CD8-positive, alpha-beta memory T cell (primary cell): ENCODE measurements around the gene GRID1. TPM values are rescaled to one million over a fixed set of nuclear protein-coding genes. Genes with fewer than 3 reads are reported as not detected.

ENCODE experiments used
- CTCF ChIA-PET: fragments of 350-600 bp; sonication (Branson Sonifier 250); formaldehyde crosslinking; loops from one replicate; lab custom pipeline; 2021; ENCODE audit warnings: antibody characterized with exemption; lab: Charles Lee
- POLR2A ChIA-PET: fragments of 350-600 bp; sonication (Branson Sonifier 250); formaldehyde crosslinking; loops from one replicate; lab custom pipeline; 2021; ENCODE audit warnings: antibody characterized with exemption; lab: Charles Lee
- DNase-seq, 5 donors: peaks; one replicate each; pipeline versions ENCODE4 v3.0.0 to v3.0.0-alpha.2; 2020 to 2022; ENCODE audit warnings: mixed read lengths in 1 of 5
- H3K27ac ChIP-seq: one replicate; pipeline ENCODE4 v1.7.0; 2013; ENCODE audit warnings: low read depth, mild to moderate bottlenecking, low read length, moderate library complexity
- H3K27me3 ChIP-seq: 2 replicates; pipeline ENCODE4 v1.7.0; 2013; ENCODE audit warnings: low read length, mild to moderate bottlenecking; ENCODE audit not compliant: insufficient read depth, poor library complexity, severe bottlenecking
- H3K36me3 ChIP-seq: 2 replicates; pipeline ENCODE4 v1.7.0; 2013; ENCODE audit warnings: mild to moderate bottlenecking, low read length, moderate library complexity; ENCODE audit not compliant: insufficient read depth
- H3K4me1 ChIP-seq: 2 replicates; pipeline ENCODE4 v1.7.0; 2013; ENCODE audit warnings: mild to moderate bottlenecking, low read length, moderate library complexity; ENCODE audit not compliant: insufficient read depth
- H3K4me3 ChIP-seq: 2 replicates; pipeline ENCODE4 v1.7.0; 2013; ENCODE audit warnings: mild to moderate bottlenecking, low read length
- H3K9me3 ChIP-seq: 2 replicates; pipeline ENCODE4 v1.7.0; 2013; ENCODE audit warnings: mild to moderate bottlenecking, low read length
- H3K27ac Mint-ChIP-seq, 8 donors: one replicate each; pipeline ENCODE4 v1.8.0; 2020 to 2021; ENCODE audit warnings: mixed read lengths in 8 of 8, mild to moderate bottlenecking in 6 of 8, inconsistent platforms in 3 of 8, moderate library complexity in 3 of 8
- H3K27me3 Mint-ChIP-seq, 2 donors: one replicate each; pipeline ENCODE4 v1.8.0; 2020 to 2021; ENCODE audit warnings: mixed read lengths in 2 of 2, mild to moderate bottlenecking in 1 of 2, moderate library complexity in 1 of 2
- H3K36me3 Mint-ChIP-seq, 3 donors: one replicate each; pipeline ENCODE4 v1.8.0; 2020 to 2021; ENCODE audit warnings: mixed read lengths in 3 of 3, inconsistent platforms in 1 of 3, mild to moderate bottlenecking in 1 of 3
- H3K4me1 Mint-ChIP-seq, 3 donors: one replicate each; pipeline ENCODE4 v1.8.0; 2020 to 2021; ENCODE audit warnings: mixed read lengths in 3 of 3, inconsistent platforms in 1 of 3, mild to moderate bottlenecking in 1 of 3
- H3K4me3 Mint-ChIP-seq, 7 donors: one replicate each; pipeline ENCODE4 v1.8.0; 2020 to 2021; ENCODE audit warnings: mixed read lengths in 7 of 7, mild to moderate bottlenecking in 6 of 7, moderate library complexity in 4 of 7, inconsistent platforms in 2 of 7
- H3K9me3 Mint-ChIP-seq, 5 donors: one replicate each; pipeline ENCODE4 v1.8.0; 2020 to 2022; ENCODE audit warnings: mixed read lengths in 5 of 5, mild to moderate bottlenecking in 3 of 5, moderate library complexity in 2 of 5, inconsistent platforms in 1 of 5
- polyA plus RNA-seq: library from polyadenylated mRNA; unstranded; fragments of 300-500 nt; fragmentation: Illumina TruSeq; gene quantifications from one replicate; pipeline ENCODE4 v1.2.3, GENCODE V29; 2021
- total RNA-seq, 2 experiments: library from RNA; stranded (reverse); gene quantifications; one replicate each; pipeline ENCODE4 v1.2.3, GENCODE V29; 2021

Gene GRID1
- total and polyA plus RNA-seq, 3 experiments from 2014 or later = not detected

- POLR2A ChIA-PET = no interaction called here
- no peak overlapping the region for H3K27ac ChIP-seq
Observed at GRCh38 chr10:85795460-85795859, 571.1 kb downstream of the GRID1 start.

DNA sequence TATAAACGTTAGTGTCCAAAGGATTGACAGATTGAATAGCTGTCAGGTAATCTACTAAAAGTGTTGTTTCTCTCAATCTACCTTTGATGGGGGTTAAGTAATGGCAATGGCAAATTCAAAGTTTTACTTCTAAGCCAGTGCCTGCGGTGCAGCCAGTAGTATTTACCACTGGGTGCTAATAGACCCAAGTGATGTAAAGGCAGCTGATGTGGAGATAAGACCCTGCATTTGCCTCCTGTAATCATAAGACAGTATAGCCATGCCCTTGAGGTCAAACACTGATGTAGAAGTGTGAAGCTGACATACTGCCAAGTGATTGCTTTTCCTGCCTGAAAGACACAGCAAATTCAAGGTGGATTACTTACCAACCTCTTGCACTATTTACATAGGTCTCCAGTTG is 572.0 kb downstream of the GRID1 start:
- Mint-ChIP-seq H3K4me1 (peaks cover 0 to 2% (median 0%) of the 10 kb centered on the region in 3 donors), H3K27ac (no peak overlapping the region), H3K27me3 (peaks cover 3 to 23% of the 10 kb centered on the region in 2 donors), H3K9me3 (peaks cover 0 to 3% (median 0%) of the 10 kb centered on the region in 5 donors), H3K36me3 (no peaks in the 10 kb centered on the region), H3K4me3 (no peak overlapping the region)
- Histone ChIP-seq H3K36me3 (no peaks in the 10 kb centered on the region), H3K9me3 (no peaks in the 10 kb centered on the region), H3K27me3 (no peaks in the 10 kb centered on the region), H3K27ac (no peak overlapping the region), H3K4me3 (no peak overlapping the region), H3K4me1 (no peaks in the 10 kb centered on the region)
- no peak for DNase-seq
- ChIA-PET POLR2A (no interaction called here), CTCF (no interaction called here)

More at GRCh38 chr10:85795460-85795859, 571.1 kb downstream of the GRID1 start:
- H3K27me3 ChIP-seq = no peaks in the 10 kb centered on the region
- Mint-ChIP-seq H3K36me3 (no peaks in the 10 kb centered on the region), H3K27ac (peak overlapping the region in 1 of 8 donors; percentile 79), H3K27me3 (peaks cover 6 to 29% of the 10 kb centered on the region in 2 donors), H3K4me1 (peaks cover 0 to 2% (median 0%) of the 10 kb centered on the region in 3 donors), H3K9me3 (peaks cover 0 to 3% (median 0%) of the 10 kb centered on the region in 5 donors), H3K4me3 (no peak overlapping the region)
- no peaks in the 10 kb centered on the region for H3K4me1 ChIP-seq
- no peak overlapping the region for H3K4me3 ChIP-seq
- CTCF ChIA-PET = no interaction called here
- DNase-seq = no peak
- H3K36me3 ChIP-seq = no peaks in the 10 kb centered on the region
- H3K9me3 ChIP-seq = no peaks in the 10 kb centered on the region

- no peaks in the 10 kb centered on the region for H3K36me3 ChIP-seq
- no peak overlapping the region for H3K27ac ChIP-seq
- H3K9me3 ChIP-seq = no peaks in the 10 kb centered on the region
- H3K27me3 ChIP-seq = no peaks in the 10 kb centered on the region
- no peak overlapping the region for H3K4me3 Mint-ChIP-seq
- no peaks in the 10 kb centered on the region for H3K9me3 Mint-ChIP-seq
- H3K4me1 Mint-ChIP-seq = peaks cover 0 to 2% (median 0%) of the 10 kb centered on the region in 3 donors
- H3K36me3 Mint-ChIP-seq = no peaks in the 10 kb centered on the region
- POLR2A ChIA-PET = no interaction called here
- CTCF ChIA-PET = no interaction called here
- peaks cover 0 to 5% of the 10 kb centered on the region in 2 donors for H3K27me3 Mint-ChIP-seq
- no peak for DNase-seq
- H3K4me1 ChIP-seq = no peaks in the 10 kb centered on the region
- no peak overlapping the region for H3K4me3 ChIP-seq
- H3K27ac Mint-ChIP-seq = no peak overlapping the region
Observed at GRCh38 chr10:85792533-85792858, 574.1 kb downstream of the GRID1 start.

DNA sequence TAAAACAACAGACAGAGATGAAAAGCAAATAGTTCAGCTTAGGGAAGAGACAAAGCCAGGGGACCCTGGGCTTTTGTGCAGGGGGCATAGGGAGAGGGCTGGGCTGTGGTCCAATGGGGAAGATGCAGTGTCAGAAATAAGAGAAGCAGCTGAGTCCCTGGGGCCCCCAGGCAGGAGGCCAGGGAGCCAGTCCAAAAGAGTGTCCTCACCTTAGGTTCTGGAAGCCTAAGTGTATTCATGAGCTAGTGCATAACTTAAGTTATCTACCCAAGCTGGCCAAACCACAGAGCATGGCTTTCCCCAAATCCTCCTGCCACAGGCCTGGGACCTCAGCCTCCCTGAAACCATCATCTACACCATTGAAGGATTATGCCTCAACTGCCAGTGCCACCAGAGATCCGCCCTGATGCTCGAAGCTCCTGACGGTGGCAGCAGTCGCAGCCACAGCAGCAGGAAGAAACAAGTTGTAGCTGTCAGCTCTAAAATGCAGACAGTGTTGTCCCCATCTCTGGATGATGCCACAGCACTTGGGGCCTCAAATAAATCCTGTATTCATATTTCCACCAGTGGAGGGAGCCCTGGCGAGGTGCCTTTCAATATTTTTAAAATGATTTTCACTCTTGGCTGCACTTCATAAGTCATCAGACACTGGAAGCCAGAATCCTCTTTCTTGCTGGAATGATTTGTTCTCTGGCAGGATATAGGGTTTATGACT is 574.6 kb downstream of the GRID1 start:
- no peak overlapping the region for H3K27ac Mint-ChIP-seq
- DNase-seq = no peak
- Histone ChIP-seq H3K27me3 (no peaks in the 10 kb centered on the region), H3K9me3 (no peaks in the 10 kb centered on the region), H3K36me3 (no peaks in the 10 kb centered on the region), H3K27ac (no peak overlapping the region), H3K4me1 (no peaks in the 10 kb centered on the region), H3K4me3 (no peak overlapping the region)
- POLR2A ChIA-PET = no interaction called here
- H3K4me1 Mint-ChIP-seq = peaks cover 0 to 2% (median 0%) of the 10 kb centered on the region in 3 donors
- peaks cover 0 to 5% of the 10 kb centered on the region in 2 donors for H3K27me3 Mint-ChIP-seq
- CTCF ChIA-PET = no interaction called here
- H3K36me3 Mint-ChIP-seq = no peaks in the 10 kb centered on the region
- H3K9me3 Mint-ChIP-seq = no peaks in the 10 kb centered on the region
- H3K4me3 Mint-ChIP-seq = no peak overlapping the region

- Mint-ChIP-seq H3K9me3 (no peaks in the 10 kb centered on the region), H3K36me3 (no peaks in the 10 kb centered on the region)
Observed at GRCh38 chr10:85789982-85790789, 576.4 kb downstream of the GRID1 start.

GRCh38 chr10:85789125-85789524 is 577.5 kb downstream of the GRID1 start:
- H3K4me1 ChIP-seq = no peaks in the 10 kb centered on the region
- POLR2A ChIA-PET = no interaction called here
- H3K4me3 Mint-ChIP-seq = no peak overlapping the region

More at GRCh38 chr10:85789982-85790789, 576.4 kb downstream of the GRID1 start:
- no peak overlapping the region for H3K4me3 ChIP-seq
- Mint-ChIP-seq H3K27me3 (peaks cover 0 to 5% of the 10 kb centered on the region in 2 donors), H3K4me3 (no peak overlapping the region), H3K27ac (no peak overlapping the region), H3K4me1 (no peaks in the 10 kb centered on the region)
- H3K9me3 ChIP-seq = no peaks in the 10 kb centered on the region
- H3K36me3 ChIP-seq = no peaks in the 10 kb centered on the region
- no peaks in the 10 kb centered on the region for H3K4me1 ChIP-seq
- no peak for DNase-seq
- no peak overlapping the region for H3K27ac ChIP-seq
- ChIA-PET POLR2A (no interaction called here), CTCF (no interaction called here)
- H3K27me3 ChIP-seq = no peaks in the 10 kb centered on the region

DNA sequence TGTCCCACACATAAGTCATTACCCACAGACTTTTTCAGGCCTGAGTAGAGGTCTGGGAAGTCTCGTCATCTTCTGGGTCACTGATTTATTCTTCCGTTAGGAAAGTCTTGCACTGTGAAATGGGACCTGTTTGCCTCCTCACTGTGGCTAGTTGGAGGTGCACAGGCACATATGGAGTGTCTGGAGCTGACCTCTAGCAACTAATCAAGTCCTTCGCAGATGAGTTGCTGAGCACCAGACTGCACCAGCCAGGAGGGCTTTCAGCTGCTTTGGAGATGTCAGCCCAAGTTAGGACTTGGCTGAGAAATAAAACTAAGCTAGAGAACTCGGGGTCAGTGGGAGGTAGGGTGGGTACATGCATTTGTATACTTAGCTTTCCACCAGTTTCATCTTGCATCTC is 578.0 kb downstream of the GRID1 start:
- DNase-seq = no peak
- no peak overlapping the region for H3K27ac Mint-ChIP-seq
- no peaks in the 10 kb centered on the region for H3K36me3 Mint-ChIP-seq
- Histone ChIP-seq H3K36me3 (no peaks in the 10 kb centered on the region), H3K4me1 (no peaks in the 10 kb centered on the region), H3K27me3 (no peaks in the 10 kb centered on the region), H3K4me3 (no peak overlapping the region), H3K27ac (no peak overlapping the region), H3K9me3 (no peaks in the 10 kb centered on the region)
- ChIA-PET POLR2A (no interaction called here), CTCF (no interaction called here)
- H3K4me3 Mint-ChIP-seq = no peak overlapping the region
- H3K9me3 Mint-ChIP-seq = no peaks in the 10 kb centered on the region
- H3K27me3 Mint-ChIP-seq = peaks cover 0 to 5% of the 10 kb centered on the region in 2 donors
- H3K4me1 Mint-ChIP-seq = no peaks in the 10 kb centered on the region

More at GRCh38 chr10:85789125-85789524, 577.5 kb downstream of the GRID1 start:
- Histone ChIP-seq H3K4me3 (no peak overlapping the region), H3K27me3 (no peaks in the 10 kb centered on the region), H3K27ac (no peak overlapping the region), H3K36me3 (no peaks in the 10 kb centered on the region), H3K9me3 (no peaks in the 10 kb centered on the region)
- no peak for DNase-seq
- Mint-ChIP-seq H3K27me3 (peaks cover 0 to 5% of the 10 kb centered on the region in 2 donors), H3K27ac (no peak overlapping the region), H3K4me1 (no peaks in the 10 kb centered on the region), H3K9me3 (no peaks in the 10 kb centered on the region), H3K36me3 (no peaks in the 10 kb centered on the region)
- CTCF ChIA-PET = no interaction called here

DNA sequence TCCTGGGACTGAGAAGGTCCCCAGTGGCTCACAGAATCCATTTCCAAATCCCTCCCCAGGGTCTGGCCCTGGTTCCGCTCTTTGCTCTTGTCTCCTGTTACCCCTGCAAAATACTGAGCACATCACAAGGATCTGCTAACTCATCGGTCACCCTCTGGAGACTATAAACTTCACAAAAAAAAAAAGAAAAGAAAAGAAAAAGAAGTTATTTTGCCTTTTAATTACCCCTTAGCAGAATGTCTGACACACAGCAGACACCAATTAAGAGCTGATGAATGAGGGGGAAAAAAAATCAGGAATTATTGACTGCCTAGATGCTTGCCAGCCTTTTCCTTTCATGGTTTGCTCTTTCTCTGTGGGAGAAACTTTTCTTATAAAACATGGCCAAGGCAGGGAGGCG is 578.7 kb downstream of the GRID1 start:
- ChIA-PET CTCF (no interaction called here), POLR2A (no interaction called here)
- Histone ChIP-seq H3K27me3 (no peaks in the 10 kb centered on the region), H3K9me3 (no peaks in the 10 kb centered on the region), H3K4me3 (no peak overlapping the region), H3K27ac (no peak overlapping the region), H3K36me3 (no peaks in the 10 kb centered on the region), H3K4me1 (no peaks in the 10 kb centered on the region)
- no peaks in the 10 kb centered on the region for H3K36me3 Mint-ChIP-seq
- no peak overlapping the region for H3K4me3 Mint-ChIP-seq
- H3K27me3 Mint-ChIP-seq = no peaks in the 10 kb centered on the region
- no peak overlapping the region for H3K27ac Mint-ChIP-seq
- no peak for DNase-seq
- no peaks in the 10 kb centered on the region for H3K4me1 Mint-ChIP-seq
- no peaks in the 10 kb centered on the region for H3K9me3 Mint-ChIP-seq
